Measurements from ENCODE around the gene TXNRD2.

Gene TXNRD2

GRCh38 chr22:19984201-19984753 is 42.7 kb upstream of the TXNRD2 start:
- Histone ChIP-seq H3K36me3 (ENCODE audit: insufficient read depth, low read length) (peaks cover 36% of the 10 kb centered on the region), H3K4me1 (ENCODE audit: insufficient read depth, low read length) (peaks cover 32% of the 10 kb centered on the region), H3K9me3 (ENCODE audit: low read length) (no peaks in the 10 kb centered on the region), H2AFZ (ENCODE audit: low read depth, low read length) (no peak overlapping the region), H3K4me3 (ENCODE audit: low read length) (no peak overlapping the region), H3K27me3 (ENCODE audit: insufficient read depth, low read length) (no peaks in the 10 kb centered on the region)

GRCh38 chr22:19983741-19984140 is 42.1 kb upstream of the TXNRD2 start:
- Histone ChIP-seq H3K27me3 (ENCODE audit: insufficient read depth, low read length) (no peaks in the 10 kb centered on the region), H2AFZ (ENCODE audit: low read depth, low read length) (no peak overlapping the region), H3K4me1 (ENCODE audit: insufficient read depth, low read length) (peaks cover 32% of the 10 kb centered on the region), H3K9me3 (ENCODE audit: low read length) (no peaks in the 10 kb centered on the region), H3K4me3 (ENCODE audit: low read length) (no peak overlapping the region), H3K36me3 (ENCODE audit: insufficient read depth, low read length) (peaks cover 42% of the 10 kb centered on the region)

GRCh38 chr22:19982991-19983578 is 41.5 kb upstream of the TXNRD2 start:
- peaks cover 48% of the 10 kb centered on the region for H3K36me3 ChIP-seq (ENCODE audit: insufficient read depth, low read length)
- H3K9me3 ChIP-seq (ENCODE audit: low read length), result no peaks in the 10 kb centered on the region
- H3K27me3 ChIP-seq (ENCODE audit: insufficient read depth, low read length), result no peaks in the 10 kb centered on the region
- no peak overlapping the region for H2AFZ ChIP-seq (ENCODE audit: low read depth, low read length)
- no peak overlapping the region for H3K4me3 ChIP-seq (ENCODE audit: low read length)
- peaks cover 32% of the 10 kb centered on the region for H3K4me1 ChIP-seq (ENCODE audit: insufficient read depth, low read length)

GRCh38 chr22:19981961-19982920 is 40.6 kb upstream of the TXNRD2 start:
- Histone ChIP-seq H3K4me3 (ENCODE audit: low read length) (no peak overlapping the region), H3K27me3 (ENCODE audit: insufficient read depth, low read length) (no peaks in the 10 kb centered on the region), H3K36me3 (ENCODE audit: insufficient read depth, low read length) (peaks cover 56% of the 10 kb centered on the region), H2AFZ (ENCODE audit: low read depth, low read length) (no peak overlapping the region), H3K9me3 (ENCODE audit: low read length) (no peaks in the 10 kb centered on the region), H3K4me1 (ENCODE audit: insufficient read depth, low read length) (peaks cover 29% of the 10 kb centered on the region)

- H3K9me3 ChIP-seq (ENCODE audit: low read length), result no peaks in the 10 kb centered on the region
- peaks cover 27% of the 10 kb centered on the region for H3K4me1 ChIP-seq (ENCODE audit: insufficient read depth, low read length)
- H3K27me3 ChIP-seq (ENCODE audit: insufficient read depth, low read length), result no peaks in the 10 kb centered on the region
- peaks cover 64% of the 10 kb centered on the region for H3K36me3 ChIP-seq (ENCODE audit: insufficient read depth, low read length)
- H2AFZ ChIP-seq (ENCODE audit: low read depth, low read length), result no peak overlapping the region
- H3K4me3 ChIP-seq (ENCODE audit: low read length), result no peak overlapping the region
Observed at GRCh38 chr22:19981171-19981960, 39.7 kb upstream of the TXNRD2 start.

GRCh38 chr22:19980766-19981165 is 39.1 kb upstream of the TXNRD2 start:
- no peak overlapping the region for H3K4me3 ChIP-seq (ENCODE audit: low read length)
- H3K36me3 ChIP-seq (ENCODE audit: insufficient read depth, low read length), result peaks cover 65% of the 10 kb centered on the region

GRCh38 chr22:19979712-19980493 is 38.3 kb upstream of the TXNRD2 start:
- Histone ChIP-seq H2AFZ (ENCODE audit: low read depth, low read length) (no peak overlapping the region), H3K27me3 (ENCODE audit: insufficient read depth, low read length) (no peaks in the 10 kb centered on the region), H3K4me1 (ENCODE audit: insufficient read depth, low read length) (peaks cover 22% of the 10 kb centered on the region), H3K36me3 (ENCODE audit: insufficient read depth, low read length) (peaks cover 67% of the 10 kb centered on the region), H3K4me3 (ENCODE audit: low read length) (no peak overlapping the region), H3K9me3 (ENCODE audit: low read length) (no peaks in the 10 kb centered on the region)

More at GRCh38 chr22:19980766-19981165, 39.1 kb upstream of the TXNRD2 start:
- Histone ChIP-seq H2AFZ (ENCODE audit: low read depth, low read length) (no peak overlapping the region), H3K27me3 (ENCODE audit: insufficient read depth, low read length) (no peaks in the 10 kb centered on the region), H3K4me1 (ENCODE audit: insufficient read depth, low read length) (peaks cover 22% of the 10 kb centered on the region), H3K9me3 (ENCODE audit: low read length) (no peaks in the 10 kb centered on the region)

- H3K27me3 ChIP-seq (ENCODE audit: insufficient read depth, low read length), result no peaks in the 10 kb centered on the region
- no peak overlapping the region for H3K4me3 ChIP-seq (ENCODE audit: low read length)
- peaks cover 18% of the 10 kb centered on the region for H3K4me1 ChIP-seq (ENCODE audit: insufficient read depth, low read length)
- peaks cover 72% of the 10 kb centered on the region for H3K36me3 ChIP-seq (ENCODE audit: insufficient read depth, low read length)
- no peaks in the 10 kb centered on the region for H3K9me3 ChIP-seq (ENCODE audit: low read length)
- no peak overlapping the region for H2AFZ ChIP-seq (ENCODE audit: low read depth, low read length)
Observed at GRCh38 chr22:19978748-19979147, 37.1 kb upstream of the TXNRD2 start.

- Histone ChIP-seq H3K9me3 (ENCODE audit: low read length) (no peaks in the 10 kb centered on the region), H3K4me3 (ENCODE audit: low read length) (no peak overlapping the region), H3K4me1 (ENCODE audit: insufficient read depth, low read length) (peaks cover 17% of the 10 kb centered on the region), H3K36me3 (ENCODE audit: insufficient read depth, low read length) (peaks cover 79% of the 10 kb centered on the region), H2AFZ (ENCODE audit: low read depth, low read length) (no peak overlapping the region), H3K27me3 (ENCODE audit: insufficient read depth, low read length) (no peaks in the 10 kb centered on the region)
Observed at GRCh38 chr22:19977296-19978243, 36.0 kb upstream of the TXNRD2 start.

- Histone ChIP-seq H3K4me3 (ENCODE audit: low read length) (no peak overlapping the region), H3K27me3 (ENCODE audit: insufficient read depth, low read length) (no peaks in the 10 kb centered on the region), H3K9me3 (ENCODE audit: low read length) (no peaks in the 10 kb centered on the region), H2AFZ (ENCODE audit: low read depth, low read length) (no peak overlapping the region), H3K4me1 (ENCODE audit: insufficient read depth, low read length) (peaks cover 17% of the 10 kb centered on the region), H3K36me3 (ENCODE audit: insufficient read depth, low read length) (peaks cover 80% of the 10 kb centered on the region)
Observed at GRCh38 chr22:19976671-19977070, 35.1 kb upstream of the TXNRD2 start.

- H3K4me1 ChIP-seq (ENCODE audit: insufficient read depth, low read length), result peaks cover 17% of the 10 kb centered on the region
- no peak overlapping the region for H3K4me3 ChIP-seq (ENCODE audit: low read length)
- no peaks in the 10 kb centered on the region for H3K27me3 ChIP-seq (ENCODE audit: insufficient read depth, low read length)
- peaks cover 81% of the 10 kb centered on the region for H3K36me3 ChIP-seq (ENCODE audit: insufficient read depth, low read length)
- no peaks in the 10 kb centered on the region for H3K9me3 ChIP-seq (ENCODE audit: low read length)
- H2AFZ ChIP-seq (ENCODE audit: low read depth, low read length), result no peak overlapping the region
Observed at GRCh38 chr22:19975707-19976035, 34.1 kb upstream of the TXNRD2 start.

Measured in neuron (in vitro differentiated cells).